OCI-M1 (cell line): ENCODE data around the gene VAPB.
"Not testable (repeated sequence)": the region's sequence is repeated elsewhere in the genome, so short reads cannot be mapped to it uniquely, and the experiment has no call there.

Experiments
- DNase-seq: peaks from one replicate; lab custom pipeline; 2025; lab: John Stamatoyannopoulos, UW

VAPB gene

DNA sequence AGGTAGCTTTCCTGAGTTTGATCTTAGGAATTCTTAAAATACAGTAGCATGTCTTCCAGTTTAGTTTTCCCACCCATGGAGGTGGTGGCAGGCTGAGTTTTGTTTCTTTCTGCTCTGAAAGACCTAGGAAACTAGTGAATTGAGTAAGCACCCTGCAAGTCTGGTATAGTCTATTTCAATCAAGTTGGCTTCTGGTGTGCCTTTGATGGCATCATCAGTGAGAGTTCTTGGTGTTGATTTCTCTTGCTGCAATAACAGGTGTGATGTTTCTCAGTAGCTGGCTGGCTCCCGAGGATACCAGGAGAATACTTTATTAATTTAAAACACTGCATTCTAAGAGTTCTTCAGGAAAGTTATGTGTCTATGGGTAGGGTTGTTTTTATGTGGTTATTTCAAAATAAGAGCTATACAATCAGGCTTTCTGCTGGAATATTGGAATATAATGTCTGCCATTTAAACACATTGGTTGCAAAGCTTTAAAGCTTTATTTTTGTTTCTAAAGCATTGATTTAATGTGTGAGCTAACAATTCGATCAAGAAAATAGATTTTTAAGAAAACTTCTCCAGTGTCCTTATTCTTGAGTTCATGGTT, 19.0 kb downstream of the VAPB start:
- peak; percentile 8 for DNase-seq

DNA sequence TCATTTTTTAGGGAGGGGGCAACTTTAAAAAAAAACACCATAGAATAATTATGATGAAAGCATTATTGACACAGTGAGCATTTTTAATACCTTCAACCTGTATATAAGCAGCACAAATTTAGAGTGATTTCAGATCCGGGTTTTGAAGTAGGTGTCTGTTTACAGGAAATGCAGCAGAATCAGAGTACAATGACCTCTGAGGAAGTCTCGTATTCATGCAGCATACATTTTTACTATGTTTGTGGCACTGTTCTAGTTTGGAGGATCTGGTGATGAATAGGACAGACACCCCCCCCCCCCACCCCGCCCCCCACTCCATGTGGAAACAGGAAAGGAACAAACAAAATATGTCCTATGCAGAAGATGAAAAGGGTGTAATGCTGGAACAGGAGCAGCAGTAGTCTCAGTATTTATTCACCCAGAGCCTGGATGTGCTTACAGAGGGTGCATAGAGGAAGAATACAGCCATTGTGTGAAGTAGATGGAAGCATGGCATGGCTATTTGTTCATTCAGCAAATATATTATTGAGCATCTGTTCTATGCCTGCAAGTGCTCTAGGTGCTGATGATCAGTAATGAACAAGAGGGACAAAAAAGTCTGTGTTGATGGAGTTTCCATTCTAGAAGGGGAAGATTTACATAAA, 19.7 kb downstream of the VAPB start:
- no peak for DNase-seq

DNA sequence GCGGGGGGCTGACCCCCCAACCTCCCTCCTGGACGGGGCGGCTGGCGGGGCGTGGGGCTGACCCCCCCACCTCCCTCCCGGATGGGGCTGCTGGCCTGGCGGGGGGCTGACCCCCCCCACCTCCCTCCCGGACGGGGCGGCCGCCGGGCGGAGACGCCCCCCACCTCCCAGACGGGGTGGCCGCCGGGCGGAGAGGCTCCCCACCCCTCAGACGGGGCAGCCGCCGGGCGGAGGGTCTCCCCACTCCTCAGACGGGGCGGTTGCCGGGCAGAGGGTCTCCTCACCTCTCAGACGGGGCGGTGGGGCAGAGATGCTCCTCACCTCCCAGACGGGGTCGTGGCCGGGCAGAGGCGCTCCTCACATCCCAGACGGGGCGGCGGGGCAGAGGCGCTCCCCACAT, 25.2 kb downstream of the VAPB start:
- not testable (repeated sequence) for DNase-seq

DNA sequence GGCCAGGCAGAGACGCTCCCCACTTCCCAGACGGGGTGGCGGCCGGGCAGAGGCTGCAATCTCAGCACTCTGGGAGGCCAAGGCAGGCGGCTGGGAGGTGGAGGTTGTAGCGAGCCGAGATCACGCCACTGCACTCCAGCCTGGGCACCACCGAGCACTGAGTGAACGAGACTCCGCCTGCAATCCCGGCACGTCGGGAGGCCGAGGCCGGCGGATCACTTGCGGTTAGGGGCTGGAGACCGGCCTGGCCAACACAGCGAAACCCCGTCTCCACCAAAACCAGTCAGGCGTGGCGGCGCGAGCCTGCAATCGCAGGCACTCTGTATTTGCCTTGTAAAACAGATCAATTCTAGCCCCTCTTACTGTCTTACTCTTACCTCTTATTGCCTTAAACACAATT, 25.8 kb downstream of the VAPB start:
- not testable (repeated sequence) for DNase-seq

DNA sequence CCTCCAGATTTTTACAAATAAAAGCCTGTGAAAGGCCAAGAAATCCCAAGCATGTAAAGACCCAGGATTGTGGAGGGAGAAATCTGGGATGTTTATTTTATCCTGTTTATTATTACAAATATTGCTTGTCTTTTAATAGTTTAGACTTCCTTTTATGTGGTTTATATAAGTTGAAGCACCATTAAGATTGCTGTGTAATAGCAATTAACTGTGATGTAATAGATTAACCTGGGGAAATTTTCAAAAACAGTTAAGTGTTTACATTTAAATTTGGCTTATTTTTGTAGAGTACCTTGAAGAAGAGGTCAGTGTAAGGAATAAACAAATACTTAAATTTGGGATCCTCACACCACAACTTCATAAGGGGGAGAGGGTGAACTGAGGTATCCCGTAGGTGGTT, 27.0 kb downstream of the VAPB start:
- DNase-seq = no peak

DNA sequence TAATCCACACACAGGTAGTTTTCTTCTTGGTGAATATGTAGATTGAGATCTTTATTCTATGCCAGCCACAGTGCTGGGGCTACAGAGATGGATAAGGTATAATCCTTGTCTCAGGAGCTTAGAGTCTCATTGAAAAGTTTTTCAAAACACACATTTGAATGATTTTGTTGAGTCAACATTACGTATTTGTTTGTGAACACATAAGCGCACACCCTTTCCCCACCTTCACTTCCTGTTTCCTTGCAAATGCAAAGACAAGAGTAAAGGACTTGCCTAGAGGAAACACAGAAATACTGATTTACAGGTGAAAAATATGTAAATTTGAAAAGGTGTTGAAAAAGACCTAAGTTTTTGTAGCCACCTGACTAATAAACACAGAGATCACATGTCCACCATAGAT, 27.8 kb downstream of the VAPB start:
- DNase-seq = no peak

DNA sequence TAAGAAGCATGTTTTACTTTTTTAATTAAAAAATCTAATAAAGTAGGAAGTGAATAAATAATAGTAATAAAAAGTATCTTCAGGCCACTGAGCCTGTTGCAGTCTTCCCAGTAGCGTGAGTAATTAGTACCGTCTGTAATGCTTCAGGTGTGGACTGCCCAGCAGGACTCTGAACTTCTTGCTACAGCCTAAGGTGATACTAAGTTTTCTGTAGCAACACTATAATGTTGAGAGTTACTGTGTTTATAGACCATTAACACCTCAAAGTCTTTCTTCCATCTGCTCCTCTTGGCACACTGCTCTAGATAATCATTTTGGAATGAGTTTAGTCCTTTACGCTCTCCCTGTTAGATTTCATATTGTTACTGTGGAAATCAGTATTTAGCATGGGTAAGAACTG, 28.4 kb downstream of the VAPB start:
- no peak for DNase-seq

DNA sequence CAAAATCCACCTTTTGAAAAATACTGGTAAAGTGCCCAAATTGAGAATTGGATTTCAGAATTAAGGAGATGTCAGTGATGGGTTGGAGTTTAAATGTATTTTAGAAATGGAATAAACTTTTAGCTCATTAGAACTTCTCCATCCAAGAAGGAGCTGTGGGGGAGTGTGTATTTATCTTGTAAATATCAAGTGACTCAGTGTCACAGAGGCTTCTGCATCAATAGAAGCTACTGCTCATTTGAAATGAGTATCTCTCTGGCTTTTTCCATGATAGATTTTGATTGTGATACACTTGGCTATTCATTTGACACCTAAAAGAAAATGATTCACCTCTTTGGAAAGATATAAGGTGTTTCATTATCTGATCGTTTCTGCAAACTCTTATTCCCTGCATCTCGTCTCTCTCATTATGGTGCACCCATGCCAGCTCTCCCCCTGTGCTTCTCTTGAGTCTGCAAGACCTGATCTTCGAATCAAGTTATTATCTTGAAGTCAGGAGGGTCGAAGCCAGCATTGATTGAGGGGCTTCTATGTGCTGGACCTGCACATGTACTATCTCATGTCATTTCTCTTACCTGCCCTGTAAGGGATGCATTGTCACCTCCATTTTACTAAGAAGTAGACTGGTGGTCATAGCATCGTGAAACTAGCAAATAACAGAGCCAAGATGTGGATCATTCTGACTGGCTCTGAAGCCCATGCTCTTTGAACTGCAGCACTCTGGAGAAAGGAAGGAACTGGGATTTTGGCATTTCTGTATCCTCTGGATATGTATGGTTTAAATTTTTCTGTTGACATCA, 30.1 kb downstream of the VAPB start:
- no peak for DNase-seq

DNA sequence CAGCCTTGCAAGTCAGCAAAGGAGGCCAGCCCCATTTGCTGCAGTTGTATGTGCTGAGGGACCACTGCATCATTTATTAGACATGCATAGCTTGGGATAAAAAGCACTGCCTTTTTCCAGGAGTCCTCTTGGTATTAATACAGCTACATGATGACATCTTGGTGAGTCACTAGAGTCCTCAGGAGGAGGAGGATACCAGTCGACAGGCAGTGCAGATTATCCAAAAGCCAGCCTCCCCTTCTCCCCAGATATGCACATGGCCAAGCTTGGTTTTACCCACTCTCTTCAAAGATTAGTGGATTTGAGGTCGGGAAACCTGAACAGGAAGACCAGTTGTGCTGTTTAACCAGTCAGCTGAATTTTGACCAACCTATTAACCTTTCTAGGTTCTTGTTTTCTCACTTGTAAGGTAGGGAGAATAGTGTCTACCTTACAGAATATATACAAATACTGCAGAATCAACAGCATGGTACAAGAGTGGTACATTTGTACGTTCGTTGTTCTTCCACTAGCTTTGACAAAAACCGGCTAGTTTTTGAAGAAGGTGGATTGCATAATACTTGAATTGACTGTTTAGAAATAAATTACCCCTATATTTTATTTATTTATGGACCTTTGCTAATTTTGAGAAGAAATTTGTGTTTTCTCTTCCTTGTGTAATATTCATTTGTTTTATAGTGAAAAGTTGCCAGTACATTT, 31.9 kb downstream of the VAPB start:
- peak; percentile 22 for DNase-seq

DNA sequence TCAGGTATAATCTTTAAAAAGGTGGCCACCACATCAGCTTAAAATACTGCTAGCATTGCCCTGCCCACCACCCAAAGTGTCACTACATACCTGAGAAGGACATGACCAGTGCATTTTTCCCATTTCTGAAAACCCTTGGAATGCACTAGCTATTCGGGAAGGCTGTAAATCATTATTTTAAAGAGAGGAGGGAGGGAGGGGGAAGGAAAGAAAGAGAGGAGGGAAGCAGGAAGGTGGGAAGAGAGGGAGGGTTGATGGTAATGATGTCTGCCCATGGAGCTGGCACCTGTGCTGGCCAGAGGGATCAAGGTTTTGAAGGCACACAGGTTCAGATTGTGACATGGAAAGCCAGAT, 32.4 kb downstream of the VAPB start:
- no peak for DNase-seq

DNA sequence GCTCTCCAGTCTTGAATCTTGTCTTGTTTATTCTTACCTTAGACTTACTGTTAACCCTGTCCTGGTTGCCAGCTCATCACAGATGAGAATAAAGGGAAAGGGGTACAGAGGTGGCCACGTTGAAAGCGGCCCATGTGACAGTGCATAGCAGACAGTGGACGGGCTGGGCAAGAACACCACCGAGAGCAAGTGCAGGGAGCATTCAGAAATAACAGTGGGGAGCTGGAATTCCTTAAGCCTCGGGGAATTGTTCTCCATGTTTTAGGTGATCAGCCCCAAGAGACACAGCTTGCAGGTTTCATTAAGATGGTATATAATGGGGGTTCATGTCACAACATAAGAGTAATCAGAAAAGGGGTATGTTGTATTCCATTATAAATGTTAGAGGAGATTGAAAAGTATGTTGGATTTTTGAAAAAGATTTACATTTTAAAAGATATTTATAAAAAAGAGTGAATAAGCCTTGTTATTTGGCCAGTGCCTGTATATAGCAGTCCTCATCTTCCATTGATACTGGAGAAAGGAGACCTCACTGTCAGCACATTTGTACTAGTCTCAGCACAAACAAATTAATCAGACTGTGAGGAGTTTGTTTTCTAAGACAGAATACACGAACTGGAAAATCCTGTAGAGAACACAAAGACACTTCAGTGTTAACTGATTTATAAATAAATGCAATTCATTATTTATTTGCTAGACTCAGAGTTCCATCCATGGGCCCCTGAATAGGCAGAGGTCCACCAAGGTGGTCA, 35.4 kb downstream of the VAPB start:
- no peak for DNase-seq

DNA sequence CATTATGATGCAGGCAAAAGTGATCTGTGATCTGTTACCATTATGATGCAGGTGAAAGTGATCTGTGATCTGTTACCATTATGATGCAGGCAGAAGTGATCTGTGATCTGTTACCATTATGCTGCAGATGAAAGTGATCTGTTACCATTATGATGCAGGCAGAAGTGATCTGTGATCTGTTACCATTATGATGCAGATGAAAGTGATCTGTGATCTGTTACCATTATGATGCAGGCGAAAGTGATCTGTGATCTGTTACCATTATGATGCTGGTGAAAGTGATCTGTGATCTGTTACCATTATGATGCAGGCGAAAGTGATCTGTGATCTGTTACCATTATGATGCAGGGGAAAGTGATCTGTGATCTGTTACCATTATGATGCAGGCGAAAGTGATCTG, 38.5 kb downstream of the VAPB start:
- DNase-seq = not testable (repeated sequence)

DNA sequence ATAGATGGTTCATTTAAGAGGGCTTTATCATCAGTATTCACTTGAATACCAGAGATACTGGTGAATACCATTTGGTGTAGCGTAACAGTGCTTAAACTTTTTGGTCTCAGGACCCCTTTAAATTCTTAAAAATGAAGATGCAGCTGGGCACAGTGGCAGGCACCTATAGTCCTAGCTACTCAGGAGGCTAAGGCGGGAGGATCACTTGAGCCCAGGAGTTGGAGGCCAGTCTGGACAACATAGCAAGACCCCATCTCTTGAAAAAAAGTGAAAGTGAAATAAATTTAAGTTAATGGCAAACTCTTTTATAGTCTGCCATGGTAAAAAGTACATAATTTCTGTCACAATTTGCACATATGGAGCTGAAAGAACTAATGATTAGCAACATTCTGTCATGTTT, 39.3 kb downstream of the VAPB start:
- no peak for DNase-seq

DNA sequence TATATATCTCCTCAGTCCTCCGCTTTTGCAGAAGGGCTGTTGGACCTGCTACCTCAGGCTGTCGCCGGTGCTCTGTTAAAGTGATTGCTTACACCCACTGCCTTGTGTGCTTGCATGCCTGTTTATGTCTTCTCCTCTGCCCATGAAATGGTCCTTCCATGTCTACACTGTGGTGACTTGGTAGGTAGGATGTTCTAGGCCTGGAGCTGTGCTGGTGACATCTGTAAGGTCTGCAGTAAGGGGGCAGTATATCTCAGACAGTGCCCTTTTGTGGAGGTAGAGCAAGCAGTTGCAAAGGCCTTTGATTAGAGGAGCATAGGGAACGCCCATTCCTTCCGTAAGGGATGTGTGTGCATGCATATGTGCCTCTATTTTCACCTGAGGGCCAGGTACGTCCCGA, 40.3 kb downstream of the VAPB start:
- no peak for DNase-seq

DNA sequence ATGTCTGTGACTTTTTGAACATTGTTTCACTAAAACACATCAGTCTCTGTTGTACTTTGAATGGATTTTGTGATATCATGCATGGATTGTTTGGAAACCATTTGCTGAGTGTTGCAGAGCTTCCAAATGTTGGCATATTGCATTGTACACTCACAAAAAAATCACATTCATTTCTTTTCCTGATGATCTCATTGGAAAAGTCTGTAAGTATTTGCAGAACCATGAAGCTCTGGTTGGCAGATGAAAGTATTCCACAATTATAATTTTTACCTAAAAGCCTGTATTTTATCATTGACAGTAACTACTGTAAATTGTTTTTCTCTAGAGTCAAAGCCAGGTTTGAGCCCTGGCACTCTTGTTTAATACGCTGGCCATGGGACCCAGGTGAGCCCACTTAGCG, 42.1 kb downstream of the VAPB start:
- DNase-seq = no peak

DNA sequence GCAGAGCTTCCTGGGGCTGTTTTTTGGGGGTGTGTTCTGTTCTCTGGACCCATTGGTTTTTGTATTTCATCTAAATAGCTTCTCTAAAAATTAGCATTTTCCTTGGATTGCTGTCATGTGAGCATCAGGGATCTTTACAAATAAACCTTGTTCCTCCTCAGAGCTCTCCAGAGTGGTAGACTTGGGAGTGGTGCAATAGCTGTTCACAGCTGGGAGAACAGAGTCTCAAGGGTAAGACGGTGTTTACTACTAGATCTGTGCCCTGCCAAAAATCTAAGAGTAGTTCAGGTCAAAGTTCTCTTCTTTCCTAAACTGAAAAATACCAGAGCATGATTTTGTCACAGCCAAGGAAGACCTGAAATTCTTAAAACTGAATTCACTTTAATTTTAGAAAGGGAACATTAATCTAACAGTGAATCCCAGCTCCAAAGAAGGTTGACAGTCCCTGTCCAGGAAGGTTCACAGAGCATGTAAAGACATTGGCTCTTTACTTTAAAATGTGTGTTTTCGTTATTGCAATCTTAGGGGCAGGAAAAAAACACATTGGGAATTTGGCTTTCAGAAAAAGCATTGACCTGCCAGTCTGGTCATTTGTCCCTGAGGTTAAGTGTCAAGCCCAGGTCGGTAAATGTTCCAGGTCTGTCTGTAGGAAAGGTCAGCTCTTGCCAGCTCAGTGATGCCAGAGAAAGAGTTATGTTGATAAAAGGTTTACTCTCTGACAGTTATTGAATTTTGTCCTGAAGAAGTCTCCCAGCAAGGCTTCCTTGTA, 43.3 kb downstream of the VAPB start:
- no peak for DNase-seq

DNA sequence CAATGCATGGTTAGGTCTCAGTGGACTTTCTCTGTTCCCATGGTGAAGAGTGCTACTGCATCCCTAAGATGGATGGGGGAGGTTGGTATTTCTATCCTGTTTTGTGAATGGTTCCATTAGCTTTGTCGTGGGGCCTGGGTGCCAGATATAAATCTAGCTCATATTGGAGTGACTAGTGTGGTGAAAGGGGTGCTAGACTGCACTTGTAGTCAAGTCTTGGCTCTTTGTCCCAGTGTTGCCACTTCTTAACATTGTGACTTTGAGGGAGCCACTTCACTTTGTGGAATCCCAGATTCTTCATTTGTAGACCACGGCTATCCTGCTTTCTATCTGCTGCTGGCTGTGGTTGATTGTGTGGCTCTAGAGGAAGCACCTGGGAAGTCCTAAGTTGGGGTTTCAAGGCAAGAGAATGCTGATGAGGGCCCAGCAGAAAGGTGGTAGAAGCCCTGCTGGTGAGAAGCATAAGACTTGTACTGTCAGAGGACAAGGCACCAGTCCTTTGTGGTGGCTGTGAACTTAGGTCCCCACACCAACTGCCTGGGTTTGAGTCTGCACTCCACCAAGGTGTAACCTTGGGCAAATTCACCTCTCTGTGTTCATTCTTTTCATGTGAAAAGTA, 44.1 kb downstream of the VAPB start:
- no peak for DNase-seq

DNA sequence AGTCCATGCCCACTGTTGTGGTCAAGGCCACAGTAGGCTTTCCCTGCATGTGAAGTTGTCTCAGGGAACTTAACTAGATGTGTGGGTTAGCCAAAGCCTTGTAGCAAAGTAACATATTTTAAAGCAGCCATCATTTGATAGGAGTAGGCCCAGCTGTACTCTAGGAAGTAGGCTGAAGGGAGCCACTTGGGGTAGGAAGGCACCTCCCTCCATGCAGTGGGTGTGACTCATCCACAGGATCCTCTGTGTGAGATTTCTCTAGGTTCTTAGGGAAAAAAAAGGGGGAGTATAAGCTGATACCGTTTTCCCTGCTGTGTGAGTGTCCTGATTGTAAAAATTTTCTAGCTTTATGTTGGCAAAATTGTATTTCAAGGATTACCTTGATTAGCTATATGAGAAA, 44.7 kb downstream of the VAPB start:
- DNase-seq = no peak

DNA sequence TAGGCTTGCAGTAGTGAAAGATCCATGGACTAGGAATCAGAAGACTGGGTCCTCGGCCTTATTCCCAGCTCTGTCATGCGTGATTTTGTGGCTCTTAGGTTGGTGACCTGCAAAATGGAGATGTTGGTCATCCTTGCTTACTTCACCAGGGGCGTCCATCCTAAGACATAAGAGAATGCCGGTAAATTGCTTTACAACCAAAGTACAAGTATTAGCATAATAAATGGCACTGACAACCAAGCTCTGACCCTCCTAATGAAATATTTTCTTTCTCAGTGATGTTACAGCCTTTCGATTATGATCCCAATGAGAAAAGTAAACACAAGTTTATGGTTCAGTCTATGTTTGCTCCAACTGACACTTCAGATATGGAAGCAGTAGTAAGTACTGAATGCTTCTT, 45.3 kb downstream of the VAPB start:
- DNase-seq = no peak

DNA sequence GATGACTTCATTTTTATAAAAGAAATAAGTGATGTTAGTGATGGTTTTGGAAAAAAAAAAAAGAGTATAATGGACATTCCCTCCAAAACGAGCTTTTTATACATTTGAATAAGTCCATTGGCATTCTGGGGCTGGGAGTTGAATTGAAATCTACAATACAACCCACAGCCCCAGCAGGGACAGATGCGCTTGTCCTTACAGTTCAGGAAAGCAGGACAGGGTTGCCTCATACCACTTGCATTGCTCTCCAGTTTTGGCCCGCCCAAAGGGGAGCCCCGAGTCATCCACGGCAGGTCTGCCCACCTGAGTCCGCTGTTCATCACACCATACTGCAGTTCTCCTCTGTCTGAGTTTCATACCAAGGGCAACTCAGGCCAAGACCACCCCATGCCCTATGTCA, 46.2 kb downstream of the VAPB start:
- no peak for DNase-seq
